H1 (cell line): Measurements from ENCODE around the gene DLGAP3. TPM values are rescaled to one million over a fixed set of nuclear protein-coding genes. Genes with fewer than 3 reads are reported as not detected.

Source experiments
- BACH1 ChIP-seq: IDR thresholded peaks from 2 replicates; pipeline ENCODE4 v1.6.1; 2012; ENCODE audit warnings: low read length, improper control_type of control experiment
- BRCA1 ChIP-seq: IDR thresholded peaks from 2 replicates; pipeline ENCODE4 v1.6.1; 2012; ENCODE audit warnings: low read depth, low read length, improper control_type of control experiment
- EP300 ChIP-seq, 2 experiments: IDR thresholded peaks; 1 replicate in 1 of 2; 2 replicates in 1 of 2; pipeline ENCODE4 v1.6.1; 2011 to 2012; ENCODE audit warnings: low read depth in 2 of 2, low read length in 2 of 2, mild to moderate bottlenecking in 2 of 2, borderline replicate concordance in 1 of 2, inconsistent platforms in 1 of 2, moderate library complexity in 1 of 2
- HDAC2 ChIP-seq, 2 experiments: fragments of 300-600 bp in 1 of 2; sonication (generic) in 1 of 2; IDR thresholded peaks; 2 replicates each; pipeline ENCODE4 v1.6.1; 2011 to 2012; ENCODE audit warnings: low read depth in 2 of 2, low read length in 2 of 2, mild to moderate bottlenecking in 2 of 2, moderate library complexity in 2 of 2, borderline replicate concordance in 1 of 2, inconsistent platforms in 1 of 2
- KDM5A ChIP-seq: fragments of 200-600 bp; IDR thresholded peaks from 2 replicates; pipeline ENCODE4 v1.7.1; 2012; ENCODE audit warnings: mild to moderate bottlenecking, low read length, inconsistent platforms, mixed read lengths
- MAX ChIP-seq: IDR thresholded peaks from 2 replicates; pipeline ENCODE4 v1.6.1; 2012; ENCODE audit warnings: inconsistent platforms
- RNF2 ChIP-seq: fragments of 200-900, 300-1000 bp; sonication (generic); IDR thresholded peaks from 2 replicates; pipeline ENCODE4 v1.7.1; 2016; ENCODE audit warnings: borderline replicate concordance, low read depth, mild to moderate bottlenecking, antibody characterized with exemption, low read length; ENCODE audit not compliant: poor library complexity, severe bottlenecking; ENCODE audit errors: missing control alignments
- SP1 ChIP-seq: IDR thresholded peaks from 2 replicates; pipeline ENCODE4 v1.6.1; 2011; ENCODE audit warnings: low read depth, low read length
- SRF ChIP-seq: IDR thresholded peaks from 2 replicates; pipeline ENCODE4 v1.6.1; 2011; ENCODE audit warnings: mild to moderate bottlenecking, low read depth, low read length, moderate library complexity
- TAF7 ChIP-seq: optimal IDR thresholded peaks from 2 replicates; pipeline ENCODE3; 2011; ENCODE audit warnings: low read depth, mild to moderate bottlenecking, inconsistent platforms, low read length, moderate library complexity, borderline replicate concordance
- YY1 ChIP-seq: IDR thresholded peaks from 2 replicates; pipeline ENCODE4 v1.6.1; 2011; ENCODE audit warnings: low read depth, mild to moderate bottlenecking, low read length
- polyA plus RNA-seq, 7 experiments: library from polyadenylated mRNA; depleted of rRNA in 3 of 7; stranded (reverse) in 5 of 7; unstranded in 2 of 7; fragments of >200 nt in 5 of 7; fragments of 200-250 nt in 2 of 7; gene quantifications; 1 replicate in 5 of 7; 2 replicates in 1 of 7; 4 replicates in 1 of 7; pipeline versions ENCODE4 v1.2.1 to v1.2.3, GENCODE V29; 2011 to 2013; ENCODE audit warnings: missing spikeins in 2 of 7, mixed read lengths in 2 of 7
- total RNA-seq: library from RNA; stranded (reverse); fragmentation: NEBNext Ultra II Directional; extraction: Animal tissue kit (Norgen Biotek cat#: 25700); gene quantifications from 2 replicates; pipeline ENCODE4 v1.2.1, GENCODE V29; 2021

Gene DLGAP3
- total and polyA plus RNA-seq, 2 of the 8 experiments (the other 6 are each of a cell fraction or from before 2014, with no cell fraction given) = 3.8 to 13.2 TPM

DNA sequence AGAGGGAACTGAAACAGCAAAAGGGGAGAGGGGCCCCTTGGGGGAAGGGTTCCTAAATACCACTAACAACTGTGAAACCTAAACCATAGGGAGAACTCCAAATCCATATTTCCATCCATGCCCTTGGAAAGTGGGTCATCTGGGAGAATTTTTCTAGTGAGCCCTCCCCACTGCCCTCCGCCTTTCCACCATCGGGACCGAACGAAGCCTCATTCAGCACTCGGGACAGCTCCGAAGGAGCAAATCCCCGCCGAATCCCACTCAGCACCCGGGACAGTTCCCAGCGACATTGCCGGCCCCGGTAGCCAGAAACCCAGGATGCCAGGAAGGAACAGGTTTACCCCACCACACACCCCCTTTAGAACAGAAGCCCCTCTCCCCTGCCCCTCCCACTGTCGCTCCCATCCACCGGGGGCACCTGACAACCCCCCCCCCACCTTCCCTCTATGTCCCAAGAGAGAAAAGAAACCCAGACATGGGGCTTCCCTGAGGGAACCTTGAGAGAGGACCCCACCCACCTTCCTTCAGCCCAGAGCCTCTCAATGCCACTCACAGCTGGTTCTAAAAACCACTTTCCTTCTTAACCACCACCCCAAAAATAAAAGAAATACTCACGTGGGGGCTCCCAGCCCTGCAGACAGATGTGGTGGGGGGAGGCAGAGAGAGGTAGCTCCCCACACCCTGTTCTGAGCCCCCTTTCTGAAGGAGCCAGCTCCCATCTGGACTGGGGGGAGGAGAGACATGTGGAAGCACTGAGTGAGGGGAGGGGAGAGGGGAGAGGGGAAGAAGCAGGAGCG is 4.5 kb downstream of the DLGAP3 start (continued):
- TF ChIP-seq RNF2 (no peak), EP300 (IDR thresholded peaks at IDR 0.05; ENCODE audit: borderline replicate concordance in 1 of 2, low read depth in 2 of 2, low read length in 2 of 2) (peak in 1 of 2 experiments; percentile 83; a peak in 2 of 3 replicates), BRCA1 (no peak), KDM5A (no peak), BACH1 (peak; percentile 69; the same call in 1 of the 2 replicates), TAF7 (peak; percentile 97), SP1 (0 out of 2 replicates have a peak, but pooled peaks have one; percentile 42), YY1 (peak; percentile 68; the same call in 1 of the 2 replicates), HDAC2 (IDR thresholded peaks at IDR 0.05; ENCODE audit: borderline replicate concordance in 1 of 2, low read depth in 2 of 2, low read length in 2 of 2) (peak; percentile 99 to 100), MAX (0 out of 2 replicates have a peak, but pooled peaks have one; percentile 30), SRF (no peak)
